Fibroblast of skin of left biceps (primary cell): Measurements from ENCODE around the gene TTC32.

Experiments
- DNase-seq, 2 experiments: peaks; one replicate each; pipeline ENCODE4 v3.0.0-alpha.2; 2013; ENCODE audit warnings: low read depth in 2 of 2

The TTC32 gene

GRCh38 chr2:19854596-19855541 is 46.9 kb downstream of the TTC32 start:
- no peak for DNase-seq

- DNase-seq = no peak
Measured at GRCh38 chr2:19851116-19851695, 50.6 kb downstream of the TTC32 start.

GRCh38 chr2:19850056-19851050 is 51.4 kb downstream of the TTC32 start:
- no peak for DNase-seq

GRCh38 chr2:19848952-19849351 is 52.8 kb downstream of the TTC32 start:
- DNase-seq = no peak

GRCh38 chr2:19848029-19848750 is 53.6 kb downstream of the TTC32 start:
- no peak for DNase-seq

GRCh38 chr2:19847486-19847885 is 54.3 kb downstream of the TTC32 start:
- no peak for DNase-seq
